LNCaP clone FGC (cell line): ENCODE measurements around the gene GSAP.
"Not testable (repeated sequence)": the region's sequence is repeated elsewhere in the genome, so short reads cannot be mapped to it uniquely, and the experiment has no call there.

ENCODE experiments used
- DNase-seq: peaks from one replicate; pipeline ENCODE4 v3.0.0-alpha.2; 2011; ENCODE audit warnings: low read depth
- H3K4me3 ChIP-seq: 2 replicates; pipeline ENCODE4 v1.5.1; 2011; ENCODE audit warnings: mild to moderate bottlenecking, low read depth, low read length, control low read depth
- TF ChIP-seq, protein P1 (sequence below): IDR thresholded peaks from 2 replicates; pipeline ENCODE4 v1.5.1; 2012; ENCODE audit warnings: mild to moderate bottlenecking; ENCODE audit not compliant: control insufficient read depth, insufficient read depth; ENCODE audit errors: extremely low read depth

The GSAP gene, protein sequence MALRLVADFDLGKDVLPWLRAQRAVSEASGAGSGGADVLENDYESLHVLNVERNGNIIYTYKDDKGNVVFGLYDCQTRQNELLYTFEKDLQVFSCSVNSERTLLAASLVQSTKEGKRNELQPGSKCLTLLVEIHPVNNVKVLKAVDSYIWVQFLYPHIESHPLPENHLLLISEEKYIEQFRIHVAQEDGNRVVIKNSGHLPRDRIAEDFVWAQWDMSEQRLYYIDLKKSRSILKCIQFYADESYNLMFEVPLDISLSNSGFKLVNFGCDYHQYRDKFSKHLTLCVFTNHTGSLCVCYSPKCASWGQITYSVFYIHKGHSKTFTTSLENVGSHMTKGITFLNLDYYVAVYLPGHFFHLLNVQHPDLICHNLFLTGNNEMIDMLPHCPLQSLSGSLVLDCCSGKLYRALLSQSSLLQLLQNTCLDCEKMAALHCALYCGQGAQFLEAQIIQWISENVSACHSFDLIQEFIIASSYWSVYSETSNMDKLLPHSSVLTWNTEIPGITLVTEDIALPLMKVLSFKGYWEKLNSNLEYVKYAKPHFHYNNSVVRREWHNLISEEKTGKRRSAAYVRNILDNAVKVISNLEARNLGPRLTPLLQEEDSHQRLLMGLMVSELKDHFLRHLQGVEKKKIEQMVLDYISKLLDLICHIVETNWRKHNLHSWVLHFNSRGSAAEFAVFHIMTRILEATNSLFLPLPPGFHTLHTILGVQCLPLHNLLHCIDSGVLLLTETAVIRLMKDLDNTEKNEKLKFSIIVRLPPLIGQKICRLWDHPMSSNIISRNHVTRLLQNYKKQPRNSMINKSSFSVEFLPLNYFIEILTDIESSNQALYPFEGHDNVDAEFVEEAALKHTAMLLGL

DNA sequence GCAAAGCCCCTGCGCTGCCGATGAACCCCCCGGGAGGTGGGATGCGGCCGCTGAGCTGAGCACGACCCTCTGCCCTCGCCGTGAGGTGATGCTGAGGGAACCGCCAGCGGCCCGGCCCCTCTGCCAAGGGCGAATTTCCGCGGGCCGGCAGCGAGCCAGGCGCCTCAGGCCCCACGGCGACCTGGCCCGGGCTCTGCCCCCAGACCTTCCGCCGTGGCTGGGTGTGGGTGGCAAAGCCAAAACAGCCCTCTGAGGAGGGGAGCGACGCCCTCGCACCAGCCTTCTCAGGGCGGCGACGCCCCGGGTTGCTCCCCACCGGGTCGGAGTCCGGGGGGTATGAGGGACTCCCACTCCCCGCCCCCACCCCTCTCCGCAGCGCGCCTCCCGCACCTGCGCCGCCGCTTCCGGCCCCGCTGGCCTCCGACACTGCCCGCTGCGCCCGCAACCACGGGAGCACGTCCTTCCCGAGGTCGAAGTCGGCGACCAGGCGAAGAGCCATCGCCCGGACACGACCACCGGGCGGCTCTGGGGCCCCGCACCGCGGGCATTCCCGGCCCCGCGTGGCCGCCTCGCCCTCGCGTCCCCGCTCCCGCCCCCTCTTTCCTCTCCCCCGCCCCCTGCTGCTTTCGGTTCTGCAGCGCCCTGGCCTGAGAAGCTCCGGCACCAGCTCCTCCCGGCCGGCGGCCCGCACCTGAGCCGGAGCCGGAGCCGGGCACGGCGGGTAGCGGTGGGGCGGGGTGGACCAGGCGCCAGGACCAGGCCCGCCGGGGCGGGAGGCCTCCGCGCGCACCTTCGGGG is at the start of gene GSAP:
GSAP (minus strand) TSS at position 527 of the 798 bp plus-strand sequence; CDS start at position 499, 28 bp downstream.
- peak within 1 kb of the TSS; percentile 40 for H3K4me3 ChIP-seq
- TF ChIP-seq, protein P1, sequence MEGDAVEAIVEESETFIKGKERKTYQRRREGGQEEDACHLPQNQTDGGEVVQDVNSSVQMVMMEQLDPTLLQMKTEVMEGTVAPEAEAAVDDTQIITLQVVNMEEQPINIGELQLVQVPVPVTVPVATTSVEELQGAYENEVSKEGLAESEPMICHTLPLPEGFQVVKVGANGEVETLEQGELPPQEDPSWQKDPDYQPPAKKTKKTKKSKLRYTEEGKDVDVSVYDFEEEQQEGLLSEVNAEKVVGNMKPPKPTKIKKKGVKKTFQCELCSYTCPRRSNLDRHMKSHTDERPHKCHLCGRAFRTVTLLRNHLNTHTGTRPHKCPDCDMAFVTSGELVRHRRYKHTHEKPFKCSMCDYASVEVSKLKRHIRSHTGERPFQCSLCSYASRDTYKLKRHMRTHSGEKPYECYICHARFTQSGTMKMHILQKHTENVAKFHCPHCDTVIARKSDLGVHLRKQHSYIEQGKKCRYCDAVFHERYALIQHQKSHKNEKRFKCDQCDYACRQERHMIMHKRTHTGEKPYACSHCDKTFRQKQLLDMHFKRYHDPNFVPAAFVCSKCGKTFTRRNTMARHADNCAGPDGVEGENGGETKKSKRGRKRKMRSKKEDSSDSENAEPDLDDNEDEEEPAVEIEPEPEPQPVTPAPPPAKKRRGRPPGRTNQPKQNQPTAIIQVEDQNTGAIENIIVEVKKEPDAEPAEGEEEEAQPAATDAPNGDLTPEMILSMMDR: peak; percentile 18; the same call in 1 of the 2 replicates
- no peak for DNase-seq

- TF ChIP-seq, protein P1: no peak
- DNase-seq: no peak
- H3K4me3 ChIP-seq: no peak overlapping the region
These were observed 49.1 kb upstream of the GSAP start for GRCh38 chr7:77465256-77465655.

- no peak overlapping the region for H3K4me3 ChIP-seq
- no peak for DNase-seq
- TF ChIP-seq, protein P1: no peak
These were observed 48.4 kb upstream of the GSAP start for GRCh38 chr7:77464589-77464988.

- not testable (repeated sequence) for H3K4me3 ChIP-seq, DNase-seq
These were observed 47.5 kb upstream of the GSAP start for GRCh38 chr7:77463632-77464031.

- DNase-seq: no peak
- H3K4me3 ChIP-seq: no peak overlapping the region
- TF ChIP-seq, protein P1: no peak
These were observed 45.7 kb upstream of the GSAP start for GRCh38 chr7:77461842-77462241.

- H3K4me3 ChIP-seq: no peak overlapping the region
- TF ChIP-seq, protein P1: no peak
- DNase-seq: no peak
These were observed 45.1 kb upstream of the GSAP start for GRCh38 chr7:77461246-77461645.
